NOMO-1 treated with DMSO at 0.1 percent for 48 hours (cell line): ENCODE measurements around the gene XPO4.
"Not testable (repeated sequence)": the region's sequence is repeated elsewhere in the genome, so short reads cannot be mapped to it uniquely, and the experiment has no call there.

Experiments used
- DNase-seq: peaks from one replicate; lab custom pipeline; 2025; ENCODE audit not compliant: unreplicated experiment; lab: John Stamatoyannopoulos, UW

XPO4 gene

DNA sequence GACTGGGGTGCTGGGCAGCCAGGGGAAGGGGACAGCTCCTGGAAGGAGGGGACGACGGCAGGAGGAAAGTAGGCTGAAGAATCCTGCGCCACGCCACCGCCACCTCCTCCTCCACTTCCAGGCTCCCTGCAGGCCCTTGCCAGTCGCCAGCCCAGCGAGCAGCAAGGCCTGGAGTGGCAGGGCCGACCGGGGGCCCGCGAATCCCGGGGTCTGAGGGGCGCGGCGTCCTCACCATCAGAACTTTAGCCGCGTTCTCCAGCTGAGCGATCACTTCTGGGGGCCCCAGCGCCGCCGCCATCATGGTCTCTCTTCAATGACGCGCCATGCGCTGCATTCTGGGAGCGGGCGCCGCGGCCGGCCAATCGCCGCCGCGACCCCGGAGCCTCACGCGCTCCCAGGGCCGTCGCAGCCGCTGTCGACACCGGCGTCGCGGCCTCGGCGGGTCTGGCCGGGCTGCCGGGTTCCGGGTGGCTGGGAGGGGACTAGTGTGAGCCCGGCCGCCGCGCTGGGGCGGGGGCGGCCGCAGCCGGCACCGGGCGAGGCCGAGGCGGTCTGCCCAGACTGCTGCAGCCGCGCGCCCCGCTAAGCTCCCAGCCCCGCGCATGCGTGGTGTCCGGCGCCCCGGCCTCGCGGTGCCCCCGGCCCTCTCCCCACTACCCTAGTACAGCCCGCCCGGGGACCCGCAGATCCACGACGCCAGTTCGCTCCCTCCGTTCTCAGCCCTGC lies at the start of gene XPO4:
Gene XPO4 (minus strand): TSS at position 309 of the 726 bp plus-strand sequence. CDS start 8 bp downstream, at position 301.
- DNase-seq, result peak; percentile 88

DNA sequence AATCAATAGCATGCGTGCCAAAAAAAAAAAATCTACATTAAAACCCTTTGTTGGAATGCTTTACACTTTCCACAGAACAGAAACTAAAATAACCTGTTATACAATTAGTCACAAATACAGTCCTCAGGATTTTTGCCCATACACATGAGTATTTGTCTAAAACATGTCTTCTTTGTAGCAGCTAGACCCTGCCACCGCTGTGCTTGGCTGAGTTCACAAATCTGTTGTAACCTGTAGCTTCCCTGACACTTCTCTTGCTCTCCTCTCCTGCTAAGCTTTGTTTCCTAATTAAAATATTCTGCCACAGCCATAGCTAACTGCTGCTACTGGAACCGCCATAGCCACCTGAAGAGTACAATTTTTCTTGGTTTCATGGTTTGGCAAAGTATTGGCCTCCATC lies 45.5 kb upstream of the XPO4 start:
- not testable (repeated sequence) for DNase-seq

GRCh38 chr13:20945952-20946383 lies 43.4 kb upstream of the XPO4 start:
- peak; percentile 71 for DNase-seq

- DNase-seq, result no peak
Measured at GRCh38 chr13:20942938-20943559, 40.5 kb upstream of the XPO4 start.

DNA sequence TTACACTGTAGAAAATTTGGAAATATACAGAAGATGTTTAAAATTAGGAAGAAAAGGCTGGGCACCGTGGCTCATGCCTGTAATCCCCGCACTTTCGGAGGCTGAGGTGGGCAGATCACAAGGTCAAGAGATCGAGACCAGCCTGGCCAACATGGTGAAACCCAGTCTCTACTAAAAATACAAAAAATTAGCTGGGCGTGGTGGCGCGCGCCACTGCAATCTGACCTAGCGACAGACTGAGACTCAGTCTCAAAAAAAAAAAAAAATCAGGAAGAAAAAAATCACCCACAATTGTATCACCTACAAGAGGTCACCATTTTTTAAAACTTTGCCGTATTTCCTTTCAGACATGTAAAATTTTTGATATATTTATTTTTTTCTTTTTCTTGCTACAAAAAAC lies 38.0 kb upstream of the XPO4 start:
- DNase-seq, result not testable (repeated sequence)

- DNase-seq, result no peak
Measured at GRCh38 chr13:20940083-20940482, 37.5 kb upstream of the XPO4 start.

DNA sequence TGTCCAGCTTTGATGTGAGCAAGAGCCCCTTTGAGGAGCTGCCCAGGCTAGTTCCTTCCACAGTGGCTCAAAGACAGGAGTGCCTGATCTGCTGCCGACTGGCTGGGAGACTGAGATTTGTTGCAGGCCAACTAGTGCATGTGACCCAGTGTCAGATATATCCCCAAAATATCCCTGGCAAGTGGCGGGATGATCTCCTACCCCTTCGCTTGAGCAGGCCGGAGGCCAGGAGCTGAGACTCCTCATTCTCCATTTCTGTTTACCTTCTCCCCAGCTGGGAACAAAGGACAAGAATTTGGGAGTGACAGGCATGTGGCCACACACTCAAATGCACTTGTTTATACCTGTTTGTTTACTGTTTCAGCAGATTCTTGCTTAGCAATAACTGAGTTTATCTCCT lies 37.1 kb upstream of the XPO4 start:
- no peak for DNase-seq

DNA sequence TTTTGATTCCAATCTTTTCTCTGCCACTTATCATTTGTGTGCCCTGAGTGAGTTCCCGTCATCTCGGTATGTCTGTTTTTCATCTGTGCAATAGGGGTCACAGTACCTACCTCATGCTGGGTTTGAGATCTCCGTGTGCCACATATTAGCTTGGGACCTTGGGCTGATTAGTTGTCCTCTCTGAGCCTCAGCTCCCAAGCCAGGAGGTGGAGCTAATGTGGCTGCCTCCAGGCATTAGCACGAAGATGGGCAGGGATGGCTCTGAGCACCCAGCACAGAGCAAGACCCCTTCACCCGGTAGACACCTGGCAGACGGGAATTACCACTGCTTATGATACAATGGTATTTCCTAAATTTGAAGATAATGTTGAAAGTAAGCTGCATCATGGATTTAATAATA lies 35.8 kb upstream of the XPO4 start:
- DNase-seq, result no peak

DNA sequence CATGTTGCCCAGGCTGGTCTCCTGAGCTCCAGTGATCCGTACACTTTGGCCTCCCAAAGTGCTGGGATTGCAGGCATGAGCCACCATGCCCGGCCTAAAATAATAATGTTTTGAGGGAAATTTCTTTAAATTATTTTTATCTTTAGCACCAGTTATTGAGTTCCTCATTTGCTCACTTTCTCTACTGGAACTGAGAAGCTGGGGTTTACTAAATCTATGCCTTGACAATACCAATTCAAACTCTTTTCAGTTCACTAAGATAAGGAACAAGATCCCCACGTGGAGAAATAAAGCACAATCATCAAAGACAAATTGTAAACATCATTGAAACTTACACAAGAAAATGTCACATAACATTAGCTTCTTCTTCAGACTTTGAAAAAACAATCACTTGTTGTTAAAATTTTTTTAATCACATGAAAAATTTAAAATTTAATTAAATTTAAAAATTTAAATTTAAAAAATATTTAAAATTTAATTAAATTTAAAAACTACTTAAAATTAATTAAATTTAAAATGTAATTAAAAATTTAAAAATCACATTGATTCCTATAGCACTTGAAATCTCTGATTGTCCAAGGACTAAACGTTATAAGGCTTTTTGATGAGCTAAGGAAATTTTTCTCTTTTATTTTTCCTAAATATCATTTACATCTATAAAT lies 25.2 kb upstream of the XPO4 start:
- DNase-seq, result peak; percentile 53

- DNase-seq, result not testable (repeated sequence)
Measured at GRCh38 chr13:20925395-20925790, 22.8 kb upstream of the XPO4 start.

- peak; percentile 73 for DNase-seq
Measured at GRCh38 chr13:20924758-20925394, 22.3 kb upstream of the XPO4 start.

- DNase-seq, result no peak
Measured at GRCh38 chr13:20923272-20923671, 20.7 kb upstream of the XPO4 start.

GRCh38 chr13:20921572-20921971 lies 19.0 kb upstream of the XPO4 start:
- DNase-seq, result no peak

DNA sequence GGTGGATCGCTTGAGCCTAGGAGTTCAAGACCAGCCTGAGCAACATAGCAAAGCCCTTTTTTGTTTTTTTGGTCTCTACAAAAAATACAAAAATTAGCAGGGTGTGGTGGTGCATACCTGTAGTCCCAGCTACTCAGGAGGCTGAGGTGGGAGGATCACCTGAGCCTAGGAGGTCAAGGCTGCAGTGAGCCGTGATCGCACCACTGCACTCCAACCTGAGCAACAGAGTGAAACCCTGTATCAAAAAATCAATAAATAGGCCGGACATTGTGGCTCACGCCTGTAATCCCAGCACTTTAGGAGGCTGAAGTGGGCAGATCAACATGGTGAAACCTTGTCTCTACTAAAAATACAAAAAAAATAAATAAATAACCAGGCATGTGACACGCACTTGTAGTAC lies 13.1 kb upstream of the XPO4 start:
- DNase-seq, result not testable (repeated sequence)

DNA sequence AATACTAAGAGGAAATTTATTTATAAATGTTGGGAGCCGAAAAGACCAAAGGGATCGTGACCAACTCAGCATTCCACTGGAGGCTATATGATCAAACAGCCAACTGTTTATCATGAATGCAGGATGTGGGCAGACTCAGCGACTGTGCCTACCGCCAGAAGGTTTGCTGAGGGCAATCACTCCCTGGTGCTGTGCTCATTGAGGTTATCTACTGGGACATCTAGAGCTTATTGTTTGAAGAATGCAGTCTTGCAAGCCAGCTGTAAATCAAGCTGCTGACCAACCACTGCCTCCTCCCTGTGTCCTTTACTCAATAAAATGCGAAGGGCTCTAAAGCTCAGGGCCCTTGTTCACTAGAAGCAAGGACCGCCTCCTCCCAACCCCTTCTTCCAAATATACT lies 8.5 kb upstream of the XPO4 start:
- DNase-seq, result no peak

DNA sequence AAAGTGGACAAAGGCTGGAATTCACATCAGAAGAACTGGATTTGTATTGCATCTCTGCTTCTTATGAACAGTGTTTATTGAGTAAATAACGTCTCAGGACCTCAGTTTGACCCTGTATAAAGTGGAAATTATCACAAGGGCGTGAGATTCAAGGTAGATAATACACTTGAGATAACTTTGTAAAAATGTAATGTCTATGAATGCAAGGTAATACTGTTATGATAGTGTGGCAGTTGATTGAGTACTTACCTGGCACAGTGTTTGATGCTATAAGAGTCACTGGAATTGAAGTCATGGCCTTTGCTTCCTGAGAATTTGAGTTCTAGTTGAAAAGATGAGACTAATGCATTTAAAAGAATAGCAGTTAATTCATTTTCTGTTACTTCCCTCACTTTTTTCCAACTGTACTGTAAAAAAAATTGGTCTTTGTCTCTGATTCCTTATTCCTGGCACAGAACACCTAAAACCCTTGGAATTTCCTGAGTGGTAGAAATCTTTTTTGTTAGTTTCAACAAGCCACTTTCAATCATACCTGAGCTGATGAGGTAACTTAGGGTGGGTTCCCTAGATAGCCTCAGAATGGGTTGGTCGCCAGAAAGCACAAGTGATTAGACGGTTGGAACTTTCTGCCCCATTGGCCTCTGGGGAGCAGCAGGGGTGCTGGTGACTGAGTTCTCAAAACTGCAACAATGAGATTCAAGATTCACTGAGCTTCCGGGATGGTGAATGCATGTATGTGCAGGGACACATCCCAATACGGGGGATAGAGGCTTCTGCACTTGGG lies 6.4 kb upstream of the XPO4 start:
- no peak for DNase-seq

GRCh38 chr13:20904908-20905307 lies 2.4 kb upstream of the XPO4 start:
- DNase-seq, result no peak

GRCh38 chr13:20903164-20903475 lies 574 bp upstream of the XPO4 start:
- DNase-seq, result no peak

- peak; percentile 67 for DNase-seq
Measured at GRCh38 chr13:20901668-20902437, 693 bp downstream of the XPO4 start.

DNA sequence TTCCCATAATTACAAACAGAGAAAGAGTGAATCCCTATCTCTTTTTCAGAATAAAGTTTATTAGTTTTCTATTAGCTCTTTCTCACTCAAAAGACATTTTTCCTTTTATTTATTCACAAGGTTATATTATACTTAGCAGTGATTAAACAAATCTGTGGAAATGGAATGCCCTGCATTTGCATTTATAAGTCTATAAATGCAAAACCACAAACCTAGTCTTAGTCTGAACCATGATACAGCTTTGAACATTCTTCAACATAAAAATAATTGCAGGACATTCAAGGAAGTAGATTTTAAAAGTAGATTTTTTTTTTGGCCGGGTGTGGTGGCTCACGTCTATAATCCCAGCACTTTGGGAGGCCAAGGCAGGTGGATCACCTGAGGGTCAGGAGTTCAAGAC lies 8.3 kb downstream of the XPO4 start:
- no peak for DNase-seq
